ENCODE results near the gene NDUFA6.

DNA sequence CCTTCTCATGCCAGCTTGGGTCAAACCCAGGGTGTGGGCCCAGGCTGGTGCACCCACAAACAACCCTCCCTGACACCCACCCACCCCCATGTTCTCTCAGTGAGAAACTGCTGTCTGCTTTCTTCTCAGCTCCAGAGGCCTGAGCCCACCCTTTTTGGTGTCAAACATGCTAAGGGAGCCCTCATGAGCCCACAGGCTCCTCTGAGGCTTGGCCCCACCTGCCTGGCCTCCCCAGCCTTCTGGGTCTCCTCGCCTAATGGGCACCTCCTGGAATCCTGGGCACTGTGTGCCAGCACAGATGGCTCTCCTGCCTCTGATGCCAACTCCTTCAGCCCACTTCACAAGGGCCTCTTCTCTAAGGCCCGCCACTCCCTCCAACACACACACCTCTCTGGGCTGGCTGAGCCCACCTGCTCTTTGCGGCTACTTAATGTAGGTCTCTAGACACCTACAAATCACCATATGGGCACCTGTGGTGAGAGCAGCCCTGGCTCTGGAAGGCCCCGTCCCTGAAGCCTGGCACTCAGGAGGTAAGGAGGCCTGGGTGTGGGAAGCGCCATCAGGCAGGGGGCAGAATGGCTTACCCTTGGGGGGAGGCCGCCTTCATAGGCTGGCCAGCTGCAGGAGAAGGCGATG lies 24.3 kb downstream of the NDUFA6 start:
- no peak for TF ChIP-seq POLR2A (IDR thresholded peaks at IDR 0.05)
- TF ChIP-seq, protein P1, sequence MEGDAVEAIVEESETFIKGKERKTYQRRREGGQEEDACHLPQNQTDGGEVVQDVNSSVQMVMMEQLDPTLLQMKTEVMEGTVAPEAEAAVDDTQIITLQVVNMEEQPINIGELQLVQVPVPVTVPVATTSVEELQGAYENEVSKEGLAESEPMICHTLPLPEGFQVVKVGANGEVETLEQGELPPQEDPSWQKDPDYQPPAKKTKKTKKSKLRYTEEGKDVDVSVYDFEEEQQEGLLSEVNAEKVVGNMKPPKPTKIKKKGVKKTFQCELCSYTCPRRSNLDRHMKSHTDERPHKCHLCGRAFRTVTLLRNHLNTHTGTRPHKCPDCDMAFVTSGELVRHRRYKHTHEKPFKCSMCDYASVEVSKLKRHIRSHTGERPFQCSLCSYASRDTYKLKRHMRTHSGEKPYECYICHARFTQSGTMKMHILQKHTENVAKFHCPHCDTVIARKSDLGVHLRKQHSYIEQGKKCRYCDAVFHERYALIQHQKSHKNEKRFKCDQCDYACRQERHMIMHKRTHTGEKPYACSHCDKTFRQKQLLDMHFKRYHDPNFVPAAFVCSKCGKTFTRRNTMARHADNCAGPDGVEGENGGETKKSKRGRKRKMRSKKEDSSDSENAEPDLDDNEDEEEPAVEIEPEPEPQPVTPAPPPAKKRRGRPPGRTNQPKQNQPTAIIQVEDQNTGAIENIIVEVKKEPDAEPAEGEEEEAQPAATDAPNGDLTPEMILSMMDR (IDR thresholded peaks at IDR 0.05): no peak
